ENCODE data around the gene ASB15.
A peak's percentile ranks its signal among the peaks of the same experiment; 100 is the strongest.

ASB15 gene

DNA sequence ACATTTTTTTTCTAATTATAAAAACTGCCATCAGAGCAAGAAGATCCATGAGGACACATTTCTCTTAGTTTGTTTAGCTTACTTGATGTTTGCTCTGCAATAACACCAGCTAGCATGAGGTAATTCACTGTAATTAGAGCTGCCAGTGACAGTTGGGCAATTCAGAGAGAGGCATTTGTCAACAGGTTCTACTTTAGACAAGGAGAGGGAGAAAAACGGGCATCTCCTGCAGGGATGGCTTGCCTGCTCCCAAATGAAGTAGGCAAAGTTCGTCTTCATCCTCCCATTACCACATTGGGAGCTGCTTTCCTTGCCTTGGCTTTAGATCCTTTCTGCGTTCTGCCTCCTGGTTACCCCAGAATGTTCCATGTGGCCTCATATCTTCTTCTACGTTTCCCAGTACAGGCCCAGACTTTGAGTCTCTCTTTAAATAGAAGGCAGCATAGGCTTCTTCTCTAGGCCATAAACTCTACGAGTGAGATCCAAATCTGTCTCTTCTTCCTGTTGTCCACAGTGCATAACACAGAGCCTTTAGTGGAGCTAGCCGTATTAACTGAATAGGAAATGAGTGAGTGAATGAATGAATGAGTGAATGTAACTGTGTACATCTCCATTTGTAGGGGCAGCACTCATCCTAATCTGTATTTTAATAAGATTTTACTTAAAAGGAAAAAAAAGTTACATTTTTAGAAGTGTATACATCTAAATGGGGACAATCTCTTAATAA lies 21.2 kb downstream of the ASB15 start:
- H3K4me3 ChIP-seq (replicated peaks; ENCODE audit: low read depth, low read length) = no peak overlapping the region
- TF ChIP-seq, protein P1, sequence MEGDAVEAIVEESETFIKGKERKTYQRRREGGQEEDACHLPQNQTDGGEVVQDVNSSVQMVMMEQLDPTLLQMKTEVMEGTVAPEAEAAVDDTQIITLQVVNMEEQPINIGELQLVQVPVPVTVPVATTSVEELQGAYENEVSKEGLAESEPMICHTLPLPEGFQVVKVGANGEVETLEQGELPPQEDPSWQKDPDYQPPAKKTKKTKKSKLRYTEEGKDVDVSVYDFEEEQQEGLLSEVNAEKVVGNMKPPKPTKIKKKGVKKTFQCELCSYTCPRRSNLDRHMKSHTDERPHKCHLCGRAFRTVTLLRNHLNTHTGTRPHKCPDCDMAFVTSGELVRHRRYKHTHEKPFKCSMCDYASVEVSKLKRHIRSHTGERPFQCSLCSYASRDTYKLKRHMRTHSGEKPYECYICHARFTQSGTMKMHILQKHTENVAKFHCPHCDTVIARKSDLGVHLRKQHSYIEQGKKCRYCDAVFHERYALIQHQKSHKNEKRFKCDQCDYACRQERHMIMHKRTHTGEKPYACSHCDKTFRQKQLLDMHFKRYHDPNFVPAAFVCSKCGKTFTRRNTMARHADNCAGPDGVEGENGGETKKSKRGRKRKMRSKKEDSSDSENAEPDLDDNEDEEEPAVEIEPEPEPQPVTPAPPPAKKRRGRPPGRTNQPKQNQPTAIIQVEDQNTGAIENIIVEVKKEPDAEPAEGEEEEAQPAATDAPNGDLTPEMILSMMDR (IDR thresholded peaks at IDR 0.05; ENCODE audit: low read length, missing control alignments) = no peak
- no peak for DNase-seq (ENCODE audit: low read depth)

DNA sequence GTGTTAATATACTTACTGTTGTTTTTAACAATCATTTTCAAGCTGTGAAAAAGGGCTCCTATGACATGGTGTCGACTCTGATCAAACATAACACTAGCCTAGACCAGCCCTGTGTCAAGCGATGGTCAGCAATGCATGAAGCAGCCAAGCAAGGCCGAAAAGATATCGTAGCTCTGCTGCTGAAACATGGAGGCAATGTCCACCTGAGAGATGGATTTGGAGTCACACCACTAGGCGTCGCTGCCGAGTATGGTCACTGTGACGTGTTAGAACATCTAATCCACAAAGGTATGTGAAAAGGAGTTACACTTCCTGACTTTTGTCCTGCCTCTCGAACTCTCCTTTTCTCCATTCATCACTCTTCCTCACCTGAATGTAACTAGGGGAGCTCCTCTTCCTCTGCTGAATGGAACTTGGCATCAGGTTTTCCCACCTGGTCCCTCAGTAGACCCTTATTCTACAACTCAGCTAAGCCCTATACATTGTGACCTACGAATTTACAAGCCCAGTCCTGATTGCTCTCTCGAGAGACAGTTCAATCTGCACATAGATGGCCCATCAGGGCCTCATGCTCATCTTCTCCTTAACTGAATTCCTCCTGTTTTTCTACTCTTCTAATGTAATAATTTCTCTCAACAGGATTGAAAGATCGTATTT lies 23.0 kb downstream of the ASB15 start:
- DNase-seq (ENCODE audit: low read depth) = peak; percentile 29
- no peak overlapping the region for H3K4me3 ChIP-seq (replicated peaks; ENCODE audit: low read depth, low read length)
- TF ChIP-seq, protein P1 (IDR thresholded peaks at IDR 0.05; ENCODE audit: low read length, missing control alignments) = peak; percentile 54

DNA sequence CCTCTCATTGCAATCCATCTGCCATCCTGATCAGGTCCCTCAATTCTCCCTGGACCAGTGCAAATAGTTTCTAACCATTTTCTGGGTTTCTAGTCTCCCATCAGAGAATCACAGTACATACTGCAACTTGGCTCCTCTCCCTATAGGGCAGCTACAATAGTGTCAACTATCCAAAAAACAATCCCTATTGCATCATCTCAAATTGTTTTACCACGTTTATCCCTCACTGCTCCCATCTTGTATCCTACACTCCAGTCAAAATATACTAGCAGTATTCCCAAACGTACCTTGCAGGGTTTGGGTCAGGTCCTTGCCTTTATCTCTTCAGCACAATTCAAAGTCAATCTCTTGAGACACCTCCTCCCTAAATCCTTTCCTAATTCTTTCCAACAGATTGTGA lies 23.6 kb downstream of the ASB15 start:
- no peak overlapping the region for H3K4me3 ChIP-seq (replicated peaks; ENCODE audit: low read depth, low read length)
- DNase-seq (ENCODE audit: low read depth) = peak; percentile 29
- TF ChIP-seq, protein P1 (IDR thresholded peaks at IDR 0.05; ENCODE audit: low read length, missing control alignments) = no peak

DNA sequence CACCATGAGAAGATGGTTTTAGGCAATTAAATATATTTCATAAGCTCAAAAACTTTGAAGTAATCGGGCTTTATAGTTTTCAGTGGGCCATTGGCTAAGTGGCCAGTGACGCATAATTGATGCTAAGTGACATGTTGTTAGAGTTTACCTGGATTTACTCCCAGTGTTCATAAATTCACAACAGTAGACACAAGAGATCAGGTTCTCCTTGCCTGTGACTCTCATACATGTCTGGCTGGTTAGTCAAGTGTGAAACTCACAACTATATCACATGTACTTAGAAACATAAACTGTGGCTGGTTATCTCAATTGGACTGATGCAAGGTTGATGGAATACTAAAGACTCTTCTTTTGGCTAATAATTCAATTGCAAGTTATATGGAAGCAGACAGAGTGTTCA lies 26.2 kb downstream of the ASB15 start:
- DNase-seq (ENCODE audit: low read depth) = no peak
- no peak overlapping the region for H3K4me3 ChIP-seq (replicated peaks; ENCODE audit: low read depth, low read length)
- TF ChIP-seq, protein P1 (IDR thresholded peaks at IDR 0.05; ENCODE audit: low read length, missing control alignments) = no peak

DNA sequence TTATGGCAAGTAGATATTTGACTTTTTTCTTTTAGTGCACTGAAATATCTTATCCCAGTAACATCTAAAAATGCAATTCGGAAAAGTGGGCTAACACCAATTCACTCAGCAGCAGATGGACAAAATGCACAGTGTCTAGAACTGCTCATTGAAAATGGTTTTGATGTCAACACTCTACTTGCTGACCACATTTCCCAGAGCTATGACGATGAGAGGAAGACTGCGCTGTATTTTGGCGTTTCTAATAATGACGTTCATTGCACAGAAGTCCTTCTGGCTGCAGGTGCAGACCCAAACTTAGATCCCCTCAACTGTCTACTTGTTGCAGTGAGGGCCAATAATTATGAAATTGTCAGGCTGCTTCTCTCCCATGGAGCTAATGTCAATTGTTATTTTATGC lies 27.2 kb downstream of the ASB15 start:
- H3K4me3 ChIP-seq (replicated peaks; ENCODE audit: low read depth, low read length) = no peak overlapping the region
- TF ChIP-seq, protein P1 (IDR thresholded peaks at IDR 0.05; ENCODE audit: low read length, missing control alignments) = no peak
- no peak for DNase-seq (ENCODE audit: low read depth)

DNA sequence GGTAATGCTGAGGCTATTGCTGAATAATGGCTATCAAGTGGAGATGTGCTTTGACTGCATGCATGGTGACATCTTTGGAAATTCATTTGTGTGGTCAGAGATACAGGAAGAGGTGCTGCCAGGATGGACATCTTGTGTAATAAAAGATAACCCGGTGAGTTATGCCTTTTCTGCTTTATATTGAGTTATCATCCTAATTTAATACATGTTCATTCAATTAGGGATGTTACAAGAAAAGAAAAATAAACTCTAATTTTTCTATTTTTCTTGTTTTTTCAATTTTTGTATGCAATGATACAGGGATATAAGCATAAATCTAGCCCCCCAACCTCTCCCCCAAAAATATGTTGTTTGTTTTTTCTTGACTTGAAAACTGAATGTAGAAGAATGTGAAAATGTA lies 27.7 kb downstream of the ASB15 start:
- no peak for DNase-seq (ENCODE audit: low read depth)
- TF ChIP-seq, protein P1 (IDR thresholded peaks at IDR 0.05; ENCODE audit: low read length, missing control alignments) = no peak
- H3K4me3 ChIP-seq (replicated peaks; ENCODE audit: low read depth, low read length) = no peak overlapping the region

Measured in fibroblast of pulmonary artery (primary cell).